ENCODE results near the gene DPYD.

DPYD gene

DNA sequence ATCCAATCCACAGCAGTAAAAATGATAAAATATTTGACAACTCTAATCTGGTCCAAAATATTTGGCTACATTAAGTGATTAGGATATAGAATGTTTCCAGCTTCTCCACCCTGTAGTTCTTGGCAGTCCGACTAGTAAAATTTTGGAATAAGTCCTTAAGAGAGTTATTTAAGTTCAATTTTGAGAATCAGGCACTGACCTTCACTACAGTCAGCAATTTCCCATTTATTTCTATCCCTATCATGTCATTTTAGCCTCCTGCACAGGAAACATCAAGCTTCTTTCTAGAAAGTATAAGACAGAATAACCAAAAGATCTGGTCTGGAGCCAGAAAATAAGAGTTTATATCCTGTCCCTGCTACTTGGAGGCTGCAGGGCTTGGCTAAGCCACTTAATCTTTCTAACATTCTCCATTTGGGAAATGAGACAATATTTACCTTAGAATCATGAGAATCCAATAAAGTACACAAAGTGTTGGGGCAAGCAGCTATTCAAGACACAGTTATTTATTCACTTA lies 162.2 kb downstream of the DPYD start:
- no peak overlapping the region for H3K27ac ChIP-seq (ENCODE audit: low read depth, low read length, poor library complexity, severe bottlenecking)
- H2AFZ ChIP-seq (ENCODE audit: low read length) = no peak overlapping the region
- no peaks in the 10 kb centered on the region for H3K9me3 ChIP-seq (ENCODE audit: low read length)
- H3K27me3 ChIP-seq (ENCODE audit: insufficient read depth, low read length) = no peaks in the 10 kb centered on the region
- no peaks in the 10 kb centered on the region for H3F3A ChIP-seq (ENCODE audit: insufficient read depth, low read length)
- no peaks in the 10 kb centered on the region for H3K4me1 ChIP-seq (ENCODE audit: insufficient read depth, low read length, severe bottlenecking)
- H3K9ac ChIP-seq (ENCODE audit: low read length) = no peak overlapping the region
- no peaks in the 10 kb centered on the region for H3K9me2 ChIP-seq (ENCODE audit: low read depth, low read length)
- no peak for TF ChIP-seq EZH2 (IDR thresholded peaks at IDR 0.05; ENCODE audit: borderline replicate concordance, low read length)
- TF ChIP-seq, protein P1, sequence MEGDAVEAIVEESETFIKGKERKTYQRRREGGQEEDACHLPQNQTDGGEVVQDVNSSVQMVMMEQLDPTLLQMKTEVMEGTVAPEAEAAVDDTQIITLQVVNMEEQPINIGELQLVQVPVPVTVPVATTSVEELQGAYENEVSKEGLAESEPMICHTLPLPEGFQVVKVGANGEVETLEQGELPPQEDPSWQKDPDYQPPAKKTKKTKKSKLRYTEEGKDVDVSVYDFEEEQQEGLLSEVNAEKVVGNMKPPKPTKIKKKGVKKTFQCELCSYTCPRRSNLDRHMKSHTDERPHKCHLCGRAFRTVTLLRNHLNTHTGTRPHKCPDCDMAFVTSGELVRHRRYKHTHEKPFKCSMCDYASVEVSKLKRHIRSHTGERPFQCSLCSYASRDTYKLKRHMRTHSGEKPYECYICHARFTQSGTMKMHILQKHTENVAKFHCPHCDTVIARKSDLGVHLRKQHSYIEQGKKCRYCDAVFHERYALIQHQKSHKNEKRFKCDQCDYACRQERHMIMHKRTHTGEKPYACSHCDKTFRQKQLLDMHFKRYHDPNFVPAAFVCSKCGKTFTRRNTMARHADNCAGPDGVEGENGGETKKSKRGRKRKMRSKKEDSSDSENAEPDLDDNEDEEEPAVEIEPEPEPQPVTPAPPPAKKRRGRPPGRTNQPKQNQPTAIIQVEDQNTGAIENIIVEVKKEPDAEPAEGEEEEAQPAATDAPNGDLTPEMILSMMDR (IDR thresholded peaks at IDR 0.05; ENCODE audit: low read length) = no peak
- no peaks in the 10 kb centered on the region for H3K79me2 ChIP-seq (ENCODE audit: insufficient read depth, low read length)
- no peaks in the 10 kb centered on the region for H3K36me3 ChIP-seq (ENCODE audit: insufficient read depth, low read length)
- no peak overlapping the region for H3K4me2 ChIP-seq (ENCODE audit: low read length)
- H3K4me3 ChIP-seq (ENCODE audit: low read depth, low read length, poor library complexity, severe bottlenecking) = no peak overlapping the region
- no peaks in the 10 kb centered on the region for H4K20me1 ChIP-seq (ENCODE audit: insufficient read depth, low read length)

DNA sequence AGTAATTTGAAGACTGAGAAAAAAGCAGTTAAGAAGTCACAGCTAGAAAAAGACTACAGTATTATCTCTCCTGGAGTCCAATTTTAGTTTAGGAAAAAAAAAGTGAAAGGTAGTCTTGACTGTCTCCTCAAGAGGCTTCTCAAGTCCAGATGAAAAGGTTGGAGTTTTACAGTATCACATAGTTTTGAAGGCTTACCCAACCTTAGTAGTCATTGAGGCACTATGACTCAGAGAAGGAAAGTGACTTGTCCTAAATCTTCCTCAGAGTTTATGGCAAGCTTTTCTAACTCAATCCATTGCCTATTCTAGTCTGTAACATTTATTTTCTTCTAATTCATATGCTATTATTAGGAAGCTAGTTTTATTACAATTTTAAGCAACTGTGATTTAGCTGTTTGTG lies 174.9 kb downstream of the DPYD start:
- no peaks in the 10 kb centered on the region for H3K9me2 ChIP-seq (ENCODE audit: low read depth, low read length)
- no peaks in the 10 kb centered on the region for H3K4me1 ChIP-seq (ENCODE audit: insufficient read depth, low read length, severe bottlenecking)
- H4K20me1 ChIP-seq (ENCODE audit: insufficient read depth, low read length) = no peaks in the 10 kb centered on the region
- no peak overlapping the region for H3K27ac ChIP-seq (ENCODE audit: low read depth, low read length, poor library complexity, severe bottlenecking)
- H3K4me2 ChIP-seq (ENCODE audit: low read length) = no peak overlapping the region
- no peak overlapping the region for H3K4me3 ChIP-seq (ENCODE audit: low read depth, low read length, poor library complexity, severe bottlenecking)
- no peaks in the 10 kb centered on the region for H3F3A ChIP-seq (ENCODE audit: insufficient read depth, low read length)
- TF ChIP-seq, protein P1 (IDR thresholded peaks at IDR 0.05; ENCODE audit: low read length) = no peak
- TF ChIP-seq EZH2 (IDR thresholded peaks at IDR 0.05; ENCODE audit: borderline replicate concordance, low read length) = no peak
- no peak overlapping the region for H3K9ac ChIP-seq (ENCODE audit: low read length)
- H3K79me2 ChIP-seq (ENCODE audit: insufficient read depth, low read length) = no peaks in the 10 kb centered on the region
- no peak overlapping the region for H2AFZ ChIP-seq (ENCODE audit: low read length)
- H3K9me3 ChIP-seq (ENCODE audit: low read length) = no peaks in the 10 kb centered on the region
- H3K36me3 ChIP-seq (ENCODE audit: insufficient read depth, low read length) = no peaks in the 10 kb centered on the region
- no peaks in the 10 kb centered on the region for H3K27me3 ChIP-seq (ENCODE audit: insufficient read depth, low read length)

DNA sequence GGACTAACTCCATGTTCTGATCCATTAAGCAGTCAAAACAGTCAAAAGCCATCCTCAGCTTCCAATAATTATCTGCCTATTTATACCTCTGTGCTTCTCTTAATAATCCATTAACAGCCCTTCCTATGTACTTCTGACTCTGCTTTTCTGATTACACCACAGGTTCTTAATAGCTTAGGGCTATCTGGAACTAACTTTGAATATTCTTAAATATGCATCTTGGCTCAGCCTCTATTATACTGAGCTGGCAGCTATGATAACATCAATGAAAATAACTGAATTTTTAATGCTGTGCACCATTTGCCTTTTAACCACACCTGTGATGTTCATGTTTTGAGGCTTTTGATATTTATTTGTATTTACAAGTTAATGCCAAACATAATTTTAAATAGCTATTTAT lies 175.9 kb downstream of the DPYD start:
- H4K20me1 ChIP-seq (ENCODE audit: insufficient read depth, low read length) = no peaks in the 10 kb centered on the region
- no peaks in the 10 kb centered on the region for H3K36me3 ChIP-seq (ENCODE audit: insufficient read depth, low read length)
- no peak overlapping the region for H3K9ac ChIP-seq (ENCODE audit: low read length)
- H3K9me2 ChIP-seq (ENCODE audit: low read depth, low read length) = no peaks in the 10 kb centered on the region
- H3K79me2 ChIP-seq (ENCODE audit: insufficient read depth, low read length) = no peaks in the 10 kb centered on the region
- H3F3A ChIP-seq (ENCODE audit: insufficient read depth, low read length) = no peaks in the 10 kb centered on the region
- no peak for TF ChIP-seq EZH2 (IDR thresholded peaks at IDR 0.05; ENCODE audit: borderline replicate concordance, low read length)
- TF ChIP-seq, protein P1 (IDR thresholded peaks at IDR 0.05; ENCODE audit: low read length) = no peak
- no peaks in the 10 kb centered on the region for H3K27me3 ChIP-seq (ENCODE audit: insufficient read depth, low read length)
- no peak overlapping the region for H3K4me3 ChIP-seq (ENCODE audit: low read depth, low read length, poor library complexity, severe bottlenecking)
- no peak overlapping the region for H3K4me2 ChIP-seq (ENCODE audit: low read length)
- no peaks in the 10 kb centered on the region for H3K9me3 ChIP-seq (ENCODE audit: low read length)
- H2AFZ ChIP-seq (ENCODE audit: low read length) = no peak overlapping the region
- no peak overlapping the region for H3K27ac ChIP-seq (ENCODE audit: low read depth, low read length, poor library complexity, severe bottlenecking)
- no peaks in the 10 kb centered on the region for H3K4me1 ChIP-seq (ENCODE audit: insufficient read depth, low read length, severe bottlenecking)

Data from OCI-LY1 (cell line).